Neural progenitor cell (in vitro differentiated cells): ENCODE results near the gene FANCC. TPM values are rescaled to one million over a fixed set of nuclear protein-coding genes. Genes with fewer than 3 reads are reported as not detected.
A peak's percentile ranks its signal among the peaks of the same experiment; 100 is the strongest.

Experiments used
- DNase-seq: peaks from one replicate; pipeline ENCODE4 v3.0.0-alpha.2; 2016; ENCODE audit warnings: low spot score
- H2AFZ ChIP-seq: fragments of 200-600 bp; sonication (generic); replicated peaks from 2 replicates; pipeline ENCODE4 v1.6.1; 2016; ENCODE audit warnings: antibody characterized with exemption
- H3F3A ChIP-seq: fragments of 200-600 bp; sonication (generic); 2 replicates; pipeline ENCODE4 v1.6.1; 2016; ENCODE audit warnings: antibody characterized with exemption, low read depth
- H3K27ac ChIP-seq: fragments of 200-600 bp; sonication (generic); 2 replicates; pipeline ENCODE4 v1.5.1; 2016; ENCODE audit warnings: mild to moderate bottlenecking
- H3K27me3 ChIP-seq: fragments of 200-600 bp; sonication (generic); 2 replicates; pipeline ENCODE4 v1.6.1; 2016; ENCODE audit warnings: mild to moderate bottlenecking, moderate library complexity
- H3K36me3 ChIP-seq: fragments of 200-600 bp; sonication (generic); 2 replicates; pipeline ENCODE4 v1.5.1; 2016
- H3K4me1 ChIP-seq: fragments of 200-600 bp; sonication (generic); 2 replicates; pipeline ENCODE4 v1.6.1; 2016; ENCODE audit warnings: mixed run types
- H3K4me2 ChIP-seq: fragments of 200-600 bp; sonication (generic); 2 replicates; pipeline ENCODE4 v1.6.1; 2016
- H3K4me3 ChIP-seq: fragments of 200-600 bp; sonication (generic); 2 replicates; pipeline ENCODE4 v1.5.1; 2016
- H3K79me2 ChIP-seq: fragments of 200-600 bp; sonication (generic); 2 replicates; pipeline ENCODE4 v1.6.1; 2016; ENCODE audit warnings: low read depth
- H3K9ac ChIP-seq: fragments of 200-600 bp; sonication (generic); 2 replicates; pipeline ENCODE4 v1.6.1; 2016
- H3K9me3 ChIP-seq: fragments of 200-600 bp; sonication (generic); 2 replicates; pipeline ENCODE4 v1.5.1; 2016; ENCODE audit warnings: low read depth
- H4K20me1 ChIP-seq: fragments of 200-600 bp; sonication (generic); 2 replicates; pipeline ENCODE4 v1.6.1; 2016; ENCODE audit warnings: low read depth
- H3K27ac Mint-ChIP-seq: 3 replicates; pipeline ENCODE4 v1.8.0; 2021; ENCODE audit warnings: mixed read lengths
- H3K27me3 Mint-ChIP-seq: 2 replicates; pipeline ENCODE4 v1.8.0; 2022; ENCODE audit warnings: low read depth, mild to moderate bottlenecking, inconsistent platforms, moderate library complexity, mixed read lengths; ENCODE audit not compliant: insufficient read depth
- H3K36me3 Mint-ChIP-seq: 3 replicates; pipeline ENCODE4 v1.8.0; 2021; ENCODE audit warnings: mixed read lengths
- H3K4me1 Mint-ChIP-seq: 3 replicates; pipeline ENCODE4 v1.8.0; 2021; ENCODE audit warnings: mixed read lengths
- H3K4me3 Mint-ChIP-seq: 3 replicates; pipeline ENCODE4 v1.8.0; 2021; ENCODE audit warnings: mild to moderate bottlenecking, moderate library complexity, mixed read lengths
- H3K9me3 Mint-ChIP-seq: 3 replicates; pipeline ENCODE4 v1.8.0; 2020; ENCODE audit warnings: mixed read lengths
- CTCF ChIP-seq: fragments of 200-600 bp; sonication (generic); IDR thresholded peaks from 2 replicates; pipeline ENCODE4 v1.5.1; 2017; ENCODE audit warnings: antibody characterized with exemption, mild to moderate bottlenecking
- EZH2 ChIP-seq: fragments of 200-600 bp; sonication (generic); IDR thresholded peaks from 2 replicates; pipeline ENCODE4 v1.6.1; 2017; ENCODE audit warnings: antibody characterized with exemption, mild to moderate bottlenecking, moderate library complexity
- EZH2phosphoT487 ChIP-seq: fragments of 200-600 bp; sonication (generic); IDR thresholded peaks from 2 replicates; pipeline ENCODE4 v1.6.1; 2017; ENCODE audit warnings: antibody characterized with exemption
- total RNA-seq: library from RNA; depleted of rRNA; stranded (reverse); fragments of >200 nt; gene quantifications from 2 replicates; pipeline ENCODE4 v1.2.3, GENCODE V29; 2015; ENCODE audit warnings: low replicate concordance

FANCC gene
- total RNA-seq, 1 donor from 2014 or later: 49.6 TPM

GRCh38 chr9:95118596-95118995, 198.9 kb downstream of the FANCC start:
- Histone ChIP-seq H2AFZ (no peak overlapping the region), H3K9ac (no peak overlapping the region), H3K36me3 (no peaks in the 10 kb centered on the region), H3K79me2 (no peaks in the 10 kb centered on the region), H3K4me3 (no peak overlapping the region), H3K27ac (no peak overlapping the region), H3F3A (no peaks in the 10 kb centered on the region), H3K4me2 (no peak overlapping the region), H4K20me1 (no peaks in the 10 kb centered on the region), H3K4me1 (no peaks in the 10 kb centered on the region), H3K9me3 (no peaks in the 10 kb centered on the region), H3K27me3 (no peaks in the 10 kb centered on the region)
- TF ChIP-seq CTCF (no peak), EZH2 (no peak), EZH2phosphoT487 (no peak)
- H3K36me3 Mint-ChIP-seq: peaks cover 3% of the 10 kb centered on the region
- H3K27me3 Mint-ChIP-seq: no peaks in the 10 kb centered on the region
- H3K4me1 Mint-ChIP-seq: peaks cover 7% of the 10 kb centered on the region
- H3K27ac Mint-ChIP-seq: no peak overlapping the region
- no peak overlapping the region for H3K4me3 Mint-ChIP-seq
- no peak for DNase-seq
- no peaks in the 10 kb centered on the region for H3K9me3 Mint-ChIP-seq

GRCh38 chr9:95116808-95117204, 200.7 kb downstream of the FANCC start:
- Histone ChIP-seq H3K27me3 (no peaks in the 10 kb centered on the region), H3K79me2 (no peaks in the 10 kb centered on the region), H3K9me3 (no peaks in the 10 kb centered on the region), H3K27ac (no peak overlapping the region), H2AFZ (no peak overlapping the region), H4K20me1 (no peaks in the 10 kb centered on the region), H3K4me2 (no peak overlapping the region), H3K4me1 (no peaks in the 10 kb centered on the region), H3K9ac (no peak overlapping the region), H3F3A (no peaks in the 10 kb centered on the region), H3K36me3 (no peaks in the 10 kb centered on the region), H3K4me3 (no peak overlapping the region)
- Mint-ChIP-seq H3K27me3 (no peaks in the 10 kb centered on the region), H3K4me1 (peaks cover 7% of the 10 kb centered on the region), H3K36me3 (peaks cover 13% of the 10 kb centered on the region), H3K9me3 (no peaks in the 10 kb centered on the region), H3K27ac (no peak overlapping the region), H3K4me3 (no peak overlapping the region)
- TF ChIP-seq EZH2phosphoT487 (no peak), EZH2 (no peak), CTCF (no peak)
- DNase-seq: no peak

GRCh38 chr9:95116002-95116807, 201.3 kb downstream of the FANCC start:
- Histone ChIP-seq H3K27ac (no peak overlapping the region), H3K36me3 (no peaks in the 10 kb centered on the region), H3F3A (no peaks in the 10 kb centered on the region), H2AFZ (no peak overlapping the region), H3K4me1 (no peaks in the 10 kb centered on the region), H4K20me1 (no peaks in the 10 kb centered on the region), H3K9me3 (no peaks in the 10 kb centered on the region), H3K79me2 (no peaks in the 10 kb centered on the region), H3K4me3 (no peak overlapping the region), H3K9ac (no peak overlapping the region), H3K27me3 (no peaks in the 10 kb centered on the region), H3K4me2 (no peak overlapping the region)
- Mint-ChIP-seq H3K4me3 (no peak overlapping the region), H3K36me3 (peaks cover 13% of the 10 kb centered on the region), H3K27me3 (no peaks in the 10 kb centered on the region), H3K27ac (peak overlapping the region; percentile 73), H3K9me3 (no peaks in the 10 kb centered on the region), H3K4me1 (peaks cover 7% of the 10 kb centered on the region)
- no peak for TF ChIP-seq EZH2
- TF ChIP-seq EZH2phosphoT487: no peak
- TF ChIP-seq CTCF: peak; percentile 70
- DNase-seq: peak; percentile 65
